Fibroblast of gingiva (primary cell): ENCODE measurements around the gene NPFF.

Experiments
- DNase-seq: peaks from one replicate; pipeline ENCODE4 v3.0.0-alpha.2; 2011; ENCODE audit warnings: low read depth

The NPFF gene

GRCh38 chr12:53474819-53475218 is 32.5 kb downstream of the NPFF start:
- DNase-seq = no peak

GRCh38 chr12:53474077-53474476 is 33.2 kb downstream of the NPFF start:
- DNase-seq = no peak

GRCh38 chr12:53472056-53472582 is 35.2 kb downstream of the NPFF start:
- no peak for DNase-seq

- no peak for DNase-seq
Measured at GRCh38 chr12:53468282-53468681, 39.0 kb downstream of the NPFF start.

- no peak for DNase-seq
Measured at GRCh38 chr12:53467880-53468279, 39.4 kb downstream of the NPFF start.

GRCh38 chr12:53467082-53467481 is 40.2 kb downstream of the NPFF start:
- no peak for DNase-seq

- no peak for DNase-seq
Measured at GRCh38 chr12:53466640-53467039, 40.6 kb downstream of the NPFF start.

GRCh38 chr12:53465679-53466078 is 41.6 kb downstream of the NPFF start:
- DNase-seq = no peak

GRCh38 chr12:53464685-53465418 is 42.4 kb downstream of the NPFF start:
- no peak for DNase-seq

- DNase-seq = no peak
Measured at GRCh38 chr12:53463802-53464560, 43.3 kb downstream of the NPFF start.

- DNase-seq = no peak
Measured at GRCh38 chr12:53462935-53463334, 44.3 kb downstream of the NPFF start.

GRCh38 chr12:53461591-53461990 is 45.7 kb downstream of the NPFF start:
- no peak for DNase-seq

- DNase-seq = no peak
Measured at GRCh38 chr12:53461059-53461458, 46.2 kb downstream of the NPFF start.

- no peak for DNase-seq
Measured at GRCh38 chr12:53459097-53459496, 48.2 kb downstream of the NPFF start.
